PC-9 (cell line): ENCODE measurements around the gene PFDN6.

Experiments
- EZH2 ChIP-seq: fragments of 200-600 bp; sonication (generic); IDR thresholded peaks from 2 replicates; pipeline ENCODE4 v1.8.0; 2017; ENCODE audit warnings: antibody characterized with exemption, low read depth
- TF ChIP-seq, protein P1 (sequence below): fragments of 200-600 bp; sonication (generic); conservative IDR thresholded peaks from 2 replicates; pipeline ENCODE4 v1.6.1; 2017; ENCODE audit warnings: mixed run types, antibody characterized with exemption, mild to moderate bottlenecking, moderate library complexity

DNA sequence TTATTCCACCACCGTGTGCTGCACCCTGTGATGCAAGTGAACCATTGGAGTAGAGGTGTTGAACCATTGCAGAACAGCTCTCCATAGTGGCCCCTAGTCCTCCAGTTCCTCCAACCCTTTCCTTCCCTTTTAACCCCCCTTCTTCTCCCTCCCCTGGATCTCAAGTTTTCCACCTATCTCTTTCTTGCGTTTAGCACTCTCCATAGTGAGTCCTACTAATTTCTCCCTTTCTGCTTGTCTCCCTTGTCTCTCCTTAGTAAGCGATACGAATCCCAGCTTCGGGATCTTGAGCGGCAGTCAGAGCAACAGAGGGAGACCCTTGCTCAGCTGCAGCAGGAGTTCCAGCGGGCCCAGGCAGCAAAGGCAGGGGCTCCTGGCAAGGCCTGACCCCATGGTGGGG lies 1.1 kb downstream of the PFDN6 start:
- TF ChIP-seq EZH2: no peak
- TF ChIP-seq, protein P1, sequence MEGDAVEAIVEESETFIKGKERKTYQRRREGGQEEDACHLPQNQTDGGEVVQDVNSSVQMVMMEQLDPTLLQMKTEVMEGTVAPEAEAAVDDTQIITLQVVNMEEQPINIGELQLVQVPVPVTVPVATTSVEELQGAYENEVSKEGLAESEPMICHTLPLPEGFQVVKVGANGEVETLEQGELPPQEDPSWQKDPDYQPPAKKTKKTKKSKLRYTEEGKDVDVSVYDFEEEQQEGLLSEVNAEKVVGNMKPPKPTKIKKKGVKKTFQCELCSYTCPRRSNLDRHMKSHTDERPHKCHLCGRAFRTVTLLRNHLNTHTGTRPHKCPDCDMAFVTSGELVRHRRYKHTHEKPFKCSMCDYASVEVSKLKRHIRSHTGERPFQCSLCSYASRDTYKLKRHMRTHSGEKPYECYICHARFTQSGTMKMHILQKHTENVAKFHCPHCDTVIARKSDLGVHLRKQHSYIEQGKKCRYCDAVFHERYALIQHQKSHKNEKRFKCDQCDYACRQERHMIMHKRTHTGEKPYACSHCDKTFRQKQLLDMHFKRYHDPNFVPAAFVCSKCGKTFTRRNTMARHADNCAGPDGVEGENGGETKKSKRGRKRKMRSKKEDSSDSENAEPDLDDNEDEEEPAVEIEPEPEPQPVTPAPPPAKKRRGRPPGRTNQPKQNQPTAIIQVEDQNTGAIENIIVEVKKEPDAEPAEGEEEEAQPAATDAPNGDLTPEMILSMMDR: no peak
